Ammon's horn (tissue), 1 donor: ENCODE data around the gene GFPT1.
"Not testable (repeated sequence)": the region's sequence is repeated elsewhere in the genome, so short reads cannot be mapped to it uniquely, and the experiment has no call there.

Experiments used
- DNase-seq: peaks from one replicate; pipeline ENCODE4 v3.0.0-alpha.2; 2016; ENCODE audit warnings: low spot score

GFPT1 gene

GRCh38 chr2:69386789-69387734, at the start of gene GFPT1:
Gene GFPT1 (minus strand): TSS chr2:69387227. CDS start chr2:69387071, 156 bp downstream.
- peak; percentile 95 for DNase-seq

GRCh38 chr2:69436596-69436937, 49.5 kb upstream of the GFPT1 start:
- DNase-seq = no peak

GRCh38 chr2:69434753-69435152, 47.7 kb upstream of the GFPT1 start:
- DNase-seq = no peak

- no peak for DNase-seq
Observed at GRCh38 chr2:69429491-69430183, 42.6 kb upstream of the GFPT1 start.

GRCh38 chr2:69428981-69429380, 42.0 kb upstream of the GFPT1 start:
- DNase-seq = no peak

- DNase-seq = no peak
Observed at GRCh38 chr2:69424419-69424818, 37.4 kb upstream of the GFPT1 start.

GRCh38 chr2:69422198-69422597, 35.2 kb upstream of the GFPT1 start:
- no peak for DNase-seq

- DNase-seq = not testable (repeated sequence)
Observed at GRCh38 chr2:69419111-69419510, 32.1 kb upstream of the GFPT1 start.

GRCh38 chr2:69416147-69416546, 29.1 kb upstream of the GFPT1 start:
- DNase-seq = no peak

GRCh38 chr2:69411120-69411519, 24.1 kb upstream of the GFPT1 start:
- no peak for DNase-seq

GRCh38 chr2:69405306-69405705, 18.3 kb upstream of the GFPT1 start:
- DNase-seq = peak; percentile 23

GRCh38 chr2:69400121-69400520, 13.1 kb upstream of the GFPT1 start:
- no peak for DNase-seq

- DNase-seq = no peak
Observed at GRCh38 chr2:69397234-69397633, 10.2 kb upstream of the GFPT1 start.

- DNase-seq = no peak
Observed at GRCh38 chr2:69395866-69396265, 8.8 kb upstream of the GFPT1 start.

- no peak for DNase-seq
Observed at GRCh38 chr2:69393963-69394362, 6.9 kb upstream of the GFPT1 start.

- no peak for DNase-seq
Observed at GRCh38 chr2:69390471-69390870, 3.4 kb upstream of the GFPT1 start.

GRCh38 chr2:69390001-69390400, 3.0 kb upstream of the GFPT1 start:
- DNase-seq = no peak

GRCh38 chr2:69389271-69389670, 2.2 kb upstream of the GFPT1 start:
- DNase-seq = no peak

GRCh38 chr2:69387770-69388481, 899 bp upstream of the GFPT1 start:
- DNase-seq = no peak

GRCh38 chr2:69386360-69386759, 667 bp downstream of the GFPT1 start:
- no peak for DNase-seq

GRCh38 chr2:69385443-69386151, 1.4 kb downstream of the GFPT1 start:
- DNase-seq = no peak

GRCh38 chr2:69384618-69385081, 2.4 kb downstream of the GFPT1 start:
- DNase-seq = no peak
